ENCODE results near the gene CTSA.

DNA sequence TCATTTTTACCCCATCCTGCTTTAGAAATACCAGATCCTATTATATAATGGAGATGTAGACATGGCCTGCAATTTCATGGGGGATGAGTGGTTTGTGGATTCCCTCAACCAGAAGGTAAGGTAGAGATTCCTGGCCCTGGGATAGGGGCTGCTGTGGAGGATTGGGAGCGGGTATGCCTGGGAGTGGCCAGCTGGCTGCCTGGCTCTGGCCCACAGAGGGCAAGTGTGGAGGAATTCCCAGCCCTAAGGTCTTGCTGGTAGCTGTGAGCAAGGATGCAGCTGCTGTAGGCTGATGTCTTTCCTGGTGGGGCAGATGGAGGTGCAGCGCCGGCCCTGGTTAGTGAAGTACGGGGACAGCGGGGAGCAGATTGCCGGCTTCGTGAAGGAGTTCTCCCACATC lies 6.6 kb downstream of the CTSA start:
- TF ChIP-seq, protein P1, sequence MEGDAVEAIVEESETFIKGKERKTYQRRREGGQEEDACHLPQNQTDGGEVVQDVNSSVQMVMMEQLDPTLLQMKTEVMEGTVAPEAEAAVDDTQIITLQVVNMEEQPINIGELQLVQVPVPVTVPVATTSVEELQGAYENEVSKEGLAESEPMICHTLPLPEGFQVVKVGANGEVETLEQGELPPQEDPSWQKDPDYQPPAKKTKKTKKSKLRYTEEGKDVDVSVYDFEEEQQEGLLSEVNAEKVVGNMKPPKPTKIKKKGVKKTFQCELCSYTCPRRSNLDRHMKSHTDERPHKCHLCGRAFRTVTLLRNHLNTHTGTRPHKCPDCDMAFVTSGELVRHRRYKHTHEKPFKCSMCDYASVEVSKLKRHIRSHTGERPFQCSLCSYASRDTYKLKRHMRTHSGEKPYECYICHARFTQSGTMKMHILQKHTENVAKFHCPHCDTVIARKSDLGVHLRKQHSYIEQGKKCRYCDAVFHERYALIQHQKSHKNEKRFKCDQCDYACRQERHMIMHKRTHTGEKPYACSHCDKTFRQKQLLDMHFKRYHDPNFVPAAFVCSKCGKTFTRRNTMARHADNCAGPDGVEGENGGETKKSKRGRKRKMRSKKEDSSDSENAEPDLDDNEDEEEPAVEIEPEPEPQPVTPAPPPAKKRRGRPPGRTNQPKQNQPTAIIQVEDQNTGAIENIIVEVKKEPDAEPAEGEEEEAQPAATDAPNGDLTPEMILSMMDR (IDR thresholded peaks at IDR 0.05): no peak
- TF ChIP-seq EZH2 (IDR thresholded peaks at IDR 0.05): no peak

Data from neural progenitor cell (in vitro differentiated cells).